ENCODE measurements around the gene SEC23A.
"Not testable (repeated sequence)": the region's sequence is repeated elsewhere in the genome, so short reads cannot be mapped to it uniquely, and the experiment has no call there.

The SEC23A gene

GRCh38 chr14:39102969-39103957, at the start of gene SEC23A:
Gene SEC23A (minus strand): TSS chr14:39103235. CDS start chr14:39096118, 7,117 bp downstream.
- peak; percentile 60 to 72 for DNase-seq (ENCODE audit: low read depth in 2 of 2)

- DNase-seq (ENCODE audit: low read depth in 2 of 2) = no peak
These were observed 42.4 kb upstream of the SEC23A start for GRCh38 chr14:39145266-39145966.

GRCh38 chr14:39143226-39143625, 40.2 kb upstream of the SEC23A start:
- not testable (repeated sequence) for DNase-seq (ENCODE audit: low read depth in 2 of 2)

GRCh38 chr14:39141623-39142022, 38.6 kb upstream of the SEC23A start:
- not testable (repeated sequence) for DNase-seq (ENCODE audit: low read depth in 2 of 2)

- no peak for DNase-seq (ENCODE audit: low read depth in 2 of 2)
These were observed 37.1 kb upstream of the SEC23A start for GRCh38 chr14:39140170-39140569.

GRCh38 chr14:39138440-39138839, 35.4 kb upstream of the SEC23A start:
- DNase-seq (ENCODE audit: low read depth in 2 of 2) = no peak

- DNase-seq (ENCODE audit: low read depth in 2 of 2) = not testable (repeated sequence)
These were observed 34.8 kb upstream of the SEC23A start for GRCh38 chr14:39137835-39138234.

GRCh38 chr14:39122330-39123138, 19.5 kb upstream of the SEC23A start:
- no peak for DNase-seq (ENCODE audit: low read depth in 2 of 2)

- peak; percentile 85 to 89 for DNase-seq (ENCODE audit: low read depth in 2 of 2)
These were observed 11.2 kb upstream of the SEC23A start, which contains the start of gene GEMIN2 for GRCh38 chr14:39114073-39114838. Gene GEMIN2 (plus strand): TSS chr14:39114323. CDS start chr14:39114339, 16 bp downstream.

GRCh38 chr14:39113685-39114072, 10.6 kb upstream of the SEC23A start:
- DNase-seq (ENCODE audit: low read depth in 2 of 2) = no peak

GRCh38 chr14:39109893-39110715, 7.1 kb upstream of the SEC23A start:
- DNase-seq (ENCODE audit: low read depth in 2 of 2) = no peak

- no peak for DNase-seq (ENCODE audit: low read depth in 2 of 2)
These were observed 5.8 kb upstream of the SEC23A start for GRCh38 chr14:39108791-39109190.

- no peak for DNase-seq (ENCODE audit: low read depth in 2 of 2)
These were observed 4.6 kb upstream of the SEC23A start for GRCh38 chr14:39107591-39107996.

GRCh38 chr14:39104078-39104801, 1.2 kb upstream of the SEC23A start:
- not testable (repeated sequence) for DNase-seq (ENCODE audit: low read depth in 2 of 2)

- no peak for DNase-seq (ENCODE audit: low read depth in 2 of 2)
These were observed 618 bp downstream of the SEC23A start for GRCh38 chr14:39102265-39102968.

GRCh38 chr14:39099748-39100147, 3.3 kb downstream of the SEC23A start:
- DNase-seq (ENCODE audit: low read depth in 2 of 2) = no peak

GRCh38 chr14:39099215-39099614, 3.8 kb downstream of the SEC23A start:
- DNase-seq (ENCODE audit: low read depth in 2 of 2) = not testable (repeated sequence)

GRCh38 chr14:39097159-39097558, 5.9 kb downstream of the SEC23A start:
- DNase-seq (ENCODE audit: low read depth in 2 of 2) = no peak

- no peak for DNase-seq (ENCODE audit: low read depth in 2 of 2)
These were observed 8.5 kb downstream of the SEC23A start for GRCh38 chr14:39094515-39094914.
